ENCODE measurements around the gene C1QL4.

GRCh38 chr12:49348781-49349180 is 11.8 kb upstream of the C1QL4 start:
- TF ChIP-seq POLR2A (IDR thresholded peaks at IDR 0.05) (no peak), CTCF (IDR thresholded peaks at IDR 0.05) (no peak)

Data from esophagus squamous epithelium (tissue), 4 donors.